Activated CD4-positive, alpha-beta T cell treated with anti-CD3 and anti-CD28 coated beads, Interleukin-2, amount 50 U/mL, for 4 hours (primary cell): ENCODE data around the gene RLN1.
"Not testable (repeated sequence)": the region's sequence is repeated elsewhere in the genome, so short reads cannot be mapped to it uniquely, and the experiment has no call there.

Source experiments
- DNase-seq, 2 experiments: peaks; one replicate each; pipeline ENCODE4 v3.0.0-alpha.2; 2020

Gene RLN1

DNA sequence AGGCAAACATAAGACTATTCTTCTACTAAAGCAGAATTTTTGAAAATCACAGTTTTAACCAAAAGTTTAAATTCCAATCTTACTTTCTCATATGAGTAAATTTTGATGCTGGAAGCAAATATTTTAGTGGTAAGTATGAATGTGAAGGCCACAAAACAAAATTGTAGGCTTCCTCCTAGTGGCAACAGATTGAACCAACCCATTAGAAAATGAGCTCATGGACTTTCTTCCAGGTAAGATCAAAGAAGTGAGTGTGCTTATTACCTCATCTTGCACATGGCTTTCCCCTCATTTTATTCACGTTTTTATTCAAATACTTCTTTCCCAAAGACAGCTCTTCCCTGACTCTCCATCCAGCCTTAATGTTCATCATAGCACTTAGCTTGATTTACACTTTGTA lies 18.6 kb downstream of the RLN1 start:
- DNase-seq = no peak

- not testable (repeated sequence) for DNase-seq
These were observed 23.3 kb downstream of the RLN1 start for GRCh38 chr9:5316406-5316805.

GRCh38 chr9:5315187-5315923 lies 24.3 kb downstream of the RLN1 start:
- no peak for DNase-seq

DNA sequence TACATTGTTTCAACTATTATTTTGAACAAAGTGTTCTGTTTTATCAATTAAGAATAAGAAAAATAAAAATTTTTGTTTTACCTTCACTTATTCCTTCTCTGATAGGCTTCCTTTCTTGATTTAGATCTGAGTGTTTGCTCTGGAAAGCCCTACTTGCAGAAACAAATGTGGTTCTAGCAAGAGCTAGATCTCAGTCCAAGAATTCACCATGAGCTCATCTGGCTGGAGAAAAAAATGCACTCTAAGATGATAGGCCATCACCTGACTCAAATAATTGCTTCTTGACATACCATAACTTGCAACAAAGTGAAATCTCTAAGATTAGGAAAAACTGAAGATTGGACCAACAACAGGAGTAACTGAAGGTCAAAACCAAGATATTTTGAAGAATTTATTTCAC lies 28.8 kb downstream of the RLN1 start:
- no peak for DNase-seq

DNA sequence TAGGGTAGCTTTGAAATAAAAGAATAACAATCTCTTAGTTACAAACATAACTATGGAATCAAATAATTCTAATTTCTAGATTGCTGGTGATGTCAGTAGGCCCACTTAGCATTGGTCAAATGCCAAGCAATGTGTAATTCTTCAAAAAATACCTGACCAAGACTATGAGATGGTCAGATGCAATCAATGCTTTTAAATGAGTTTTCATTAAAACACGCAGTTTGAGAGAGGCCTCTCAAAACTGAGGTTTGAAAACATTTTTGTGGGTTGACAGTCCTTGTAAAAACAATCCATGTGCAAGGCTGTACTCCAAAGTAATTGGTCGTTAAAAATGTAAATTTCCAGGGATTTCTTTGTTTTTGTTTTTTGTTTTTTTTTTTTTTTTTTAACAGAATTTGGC lies 33.9 kb downstream of the RLN1 start:
- DNase-seq = no peak

GRCh38 chr9:5303840-5304795 lies 35.6 kb downstream of the RLN1 start, which contains the start of gene RLN2:
RLN2 (minus strand) TSS chr9:5304716; CDS start chr9:5304580, 136 bp downstream.
- DNase-seq = not testable (repeated sequence)

GRCh38 chr9:5301544-5301943 lies 38.1 kb downstream of the RLN1 start:
- no peak for DNase-seq

DNA sequence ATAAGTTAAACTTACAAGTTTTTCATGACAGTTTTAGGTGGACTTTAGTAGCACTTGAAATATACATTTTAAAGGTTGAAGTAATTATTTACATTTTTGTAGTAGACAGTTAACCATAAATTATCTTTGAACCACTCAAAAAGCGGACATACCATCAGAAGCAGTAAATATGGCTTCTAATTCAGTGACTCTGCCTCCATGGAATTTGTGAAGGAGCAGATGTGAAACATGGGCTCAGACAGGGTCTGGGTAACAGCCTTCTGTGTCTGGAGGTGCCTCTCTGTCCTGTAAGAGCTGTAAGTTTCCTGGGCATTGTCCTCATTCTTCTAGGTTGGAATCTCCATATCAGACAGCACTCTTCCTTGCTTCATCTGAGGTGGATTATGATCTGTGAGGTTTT lies 47.5 kb downstream of the RLN1 start:
- no peak for DNase-seq

DNA sequence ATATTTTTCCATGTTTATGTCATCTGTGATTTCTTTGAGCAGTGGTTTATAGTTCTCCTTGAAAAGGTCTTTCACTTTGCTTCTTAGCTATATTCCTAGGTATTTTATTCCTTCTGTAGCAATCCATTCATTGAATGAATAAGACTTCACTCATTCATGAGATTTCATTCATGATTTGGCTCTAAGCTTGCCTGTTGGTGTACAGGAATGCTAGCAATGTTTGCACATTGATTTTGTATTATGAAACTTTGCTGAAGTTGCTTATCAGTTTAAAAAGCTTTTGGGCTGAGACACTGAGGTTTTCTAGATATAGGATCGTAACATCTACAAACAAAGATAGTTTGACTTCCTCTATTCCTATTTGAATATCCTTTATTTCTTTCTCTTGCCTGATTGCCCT lies 51.1 kb downstream of the RLN1 start:
- no peak for DNase-seq

GRCh38 chr9:5286262-5286661 lies 53.4 kb downstream of the RLN1 start:
- no peak for DNase-seq
